H9 (cell line): Measurements from ENCODE around the gene MRPL37. TPM values are rescaled to one million over a fixed set of nuclear protein-coding genes. Genes with fewer than 3 reads are reported as not detected.
A peak's percentile ranks its signal among the peaks of the same experiment; 100 is the strongest.

ENCODE experiments used
- DNase-seq: peaks from one replicate; pipeline ENCODE4 v3.0.0-alpha.2; 2017
- H2AFZ ChIP-seq: one replicate; pipeline ENCODE4 v1.6.1; 2013; ENCODE audit warnings: mild to moderate bottlenecking, low read length, control low read depth, moderate library complexity
- H2AK5ac ChIP-seq: 2 replicates; pipeline ENCODE4 v1.6.1; 2013; ENCODE audit warnings: low read length, control low read depth, mixed read lengths; ENCODE audit not compliant: insufficient read length
- H2BK120ac ChIP-seq: one replicate; pipeline ENCODE4 v1.6.1; 2013; ENCODE audit warnings: low read depth, mild to moderate bottlenecking, low read length, control low read depth, inconsistent platforms; ENCODE audit not compliant: poor library complexity, severe bottlenecking
- H2BK12ac ChIP-seq: 2 replicates; pipeline ENCODE4 v1.6.1; 2013; ENCODE audit warnings: low read length, control low read depth, mixed read lengths, low read depth; ENCODE audit not compliant: insufficient read length
- H2BK15ac ChIP-seq: 2 replicates; pipeline ENCODE4 v1.6.1; 2013; ENCODE audit warnings: low read depth, low read length, control low read depth
- H2BK20ac ChIP-seq: one replicate; pipeline ENCODE4 v1.6.1; 2013; ENCODE audit warnings: low read depth, mild to moderate bottlenecking, low read length, control low read depth, inconsistent platforms; ENCODE audit not compliant: poor library complexity, severe bottlenecking
- H2BK5ac ChIP-seq: 2 replicates; pipeline ENCODE4 v1.6.1; 2013; ENCODE audit warnings: low read length, control low read depth, mixed read lengths; ENCODE audit not compliant: insufficient read length
- H3K14ac ChIP-seq: 2 replicates; pipeline ENCODE4 v1.6.1; 2013; ENCODE audit warnings: low read length, control low read depth; ENCODE audit not compliant: insufficient read depth
- H3K18ac ChIP-seq: 2 replicates; pipeline ENCODE4 v1.6.1; 2013; ENCODE audit warnings: low read depth, mild to moderate bottlenecking, mixed read lengths, low read length, control low read depth; ENCODE audit not compliant: insufficient read length
- H3K23ac ChIP-seq: 2 replicates; pipeline ENCODE4 v1.6.1; 2013; ENCODE audit warnings: low read length, control low read depth, mixed read lengths, low read depth; ENCODE audit not compliant: insufficient read length
- H3K23me2 ChIP-seq: 2 replicates; pipeline ENCODE4 v1.6.1; 2013; ENCODE audit warnings: low read depth, mild to moderate bottlenecking, mixed read lengths, low read length, control low read depth; ENCODE audit not compliant: insufficient read length, poor library complexity, severe bottlenecking
- H3K27ac ChIP-seq: 2 replicates; pipeline ENCODE4 v1.5.1; 2013; ENCODE audit warnings: low read length, control low read depth, mixed read lengths, low read depth; ENCODE audit not compliant: insufficient read length
- H3K27me3 ChIP-seq: 2 replicates; pipeline ENCODE4 v1.6.1; 2013; ENCODE audit warnings: low read length, control low read depth, inconsistent platforms; ENCODE audit not compliant: insufficient read depth
- H3K4ac ChIP-seq: 2 replicates; pipeline ENCODE4 v1.6.1; 2013; ENCODE audit warnings: low read depth, mild to moderate bottlenecking, control low read depth, inconsistent platforms, low read length, moderate library complexity
- H3K4me1 ChIP-seq: 2 replicates; pipeline ENCODE4 v1.6.1; 2013; ENCODE audit warnings: low read length, control low read depth, inconsistent platforms; ENCODE audit not compliant: insufficient read depth
- H3K4me2 ChIP-seq: 2 replicates; pipeline ENCODE4 v1.6.1; 2013; ENCODE audit warnings: low read length, control low read depth, mixed read lengths; ENCODE audit not compliant: insufficient read length, insufficient read depth
- H3K56ac ChIP-seq: 2 replicates; pipeline ENCODE4 v1.6.1; 2013; ENCODE audit warnings: low read depth, mild to moderate bottlenecking, mixed read lengths, low read length, control low read depth; ENCODE audit not compliant: insufficient read length
- H3K79me1 ChIP-seq: 2 replicates; pipeline ENCODE4 v1.6.1; 2013; ENCODE audit warnings: low read depth, mild to moderate bottlenecking, moderate library complexity, low read length, control low read depth, inconsistent platforms; ENCODE audit not compliant: insufficient read depth, poor library complexity, severe bottlenecking
- H3K79me2 ChIP-seq: 2 replicates; pipeline ENCODE4 v1.6.1; 2013; ENCODE audit warnings: low read length, control low read depth, inconsistent platforms; ENCODE audit not compliant: insufficient read depth
- H3K9ac ChIP-seq: 2 replicates; pipeline ENCODE4 v1.6.1; 2013; ENCODE audit warnings: low read length, control low read depth, mixed read lengths; ENCODE audit not compliant: insufficient read length; ENCODE audit errors: extremely low read depth
- H3K9me3 ChIP-seq: one replicate; pipeline ENCODE4 v1.6.1; 2013; ENCODE audit warnings: low read depth, low read length, inconsistent platforms; ENCODE audit not compliant: control insufficient read depth
- H3T11ph ChIP-seq: one replicate; pipeline ENCODE4 v1.6.1; 2013; ENCODE audit warnings: mild to moderate bottlenecking, low read length, control low read depth, inconsistent platforms
- H4K20me1 ChIP-seq: one replicate; pipeline ENCODE4 v1.6.1; 2013; ENCODE audit not compliant: control insufficient read depth, insufficient read length, insufficient read depth
- H4K5ac ChIP-seq: 2 replicates; pipeline ENCODE4 v1.6.1; 2013; ENCODE audit warnings: low read depth, mild to moderate bottlenecking, mixed read lengths, low read length, control low read depth; ENCODE audit not compliant: insufficient read length
- H4K8ac ChIP-seq: replicated peaks from 2 replicates; pipeline ENCODE4 v1.6.1; 2013; ENCODE audit warnings: low read length, control low read depth, mixed read lengths, low read depth; ENCODE audit not compliant: insufficient read length
- H4K91ac ChIP-seq: 2 replicates; pipeline ENCODE4 v1.6.1; 2013; ENCODE audit warnings: low read depth, mild to moderate bottlenecking, moderate library complexity, mixed read lengths, low read length, control low read depth; ENCODE audit not compliant: insufficient read length
- H3K27ac Mint-ChIP-seq, 3 experiments: 2 replicates in 2 of 3; 3 replicates in 1 of 3; pipeline ENCODE4 v1.8.0; 2020 to 2021; ENCODE audit warnings: mixed read lengths in 3 of 3, mild to moderate bottlenecking in 1 of 3, moderate library complexity in 1 of 3
- H3K27me3 Mint-ChIP-seq: 2 replicates; pipeline ENCODE4 v1.8.0; 2021; ENCODE audit warnings: low read depth, mild to moderate bottlenecking, moderate library complexity, mixed read lengths
- H3K36me3 Mint-ChIP-seq, 3 experiments: 2 replicates in 2 of 3; 3 replicates in 1 of 3; pipeline ENCODE4 v1.8.0; 2020 to 2021; ENCODE audit warnings: low read depth in 3 of 3, mixed read lengths in 3 of 3; ENCODE audit not compliant: insufficient read depth in 1 of 3
- H3K4me1 Mint-ChIP-seq, 2 experiments: 2 replicates each; pipeline ENCODE4 v1.8.0; 2020; ENCODE audit warnings: mixed read lengths in 2 of 2
- H3K4me3 Mint-ChIP-seq, 2 experiments: 2 replicates in 1 of 2; 3 replicates in 1 of 2; pipeline ENCODE4 v1.8.0; 2020 to 2021; ENCODE audit warnings: mild to moderate bottlenecking in 2 of 2, mixed read lengths in 2 of 2, moderate library complexity in 1 of 2
- H3K9me3 Mint-ChIP-seq, 2 experiments: 2 replicates in 1 of 2; 3 replicates in 1 of 2; pipeline ENCODE4 v1.8.0; 2020; ENCODE audit warnings: mild to moderate bottlenecking in 2 of 2, mixed read lengths in 2 of 2, moderate library complexity in 1 of 2
- WGBS: extraction: QIAGEN DNeasy Blood & Tissue Kit; methylation state at CpG from one replicate; pipeline ENCODE4 v1.1.7; 2013; ENCODE audit warnings: missing lambda C conversion rate, low lambda C conversion rate, mixed read lengths; ENCODE audit not compliant: insufficient read length; ENCODE audit errors: extremely low coverage; 5-methylcytosine and 5-hydroxymethylcytosine counted together
- total RNA-seq: library from RNA; stranded (reverse); gene quantifications from 2 replicates; pipeline ENCODE4 v1.2.1, GENCODE V29; 2021
- TF ChIP-seq, protein P1 (sequence below): fragments of 200-600 bp; sonication (generic); conservative IDR thresholded peaks from 3 replicates; pipeline ENCODE4 v1.8.0; 2021; ENCODE audit warnings: antibody characterized with exemption, mild to moderate bottlenecking

Gene MRPL37
- total RNA-seq, 1 experiment from 2014 or later: 123 TPM

DNA sequence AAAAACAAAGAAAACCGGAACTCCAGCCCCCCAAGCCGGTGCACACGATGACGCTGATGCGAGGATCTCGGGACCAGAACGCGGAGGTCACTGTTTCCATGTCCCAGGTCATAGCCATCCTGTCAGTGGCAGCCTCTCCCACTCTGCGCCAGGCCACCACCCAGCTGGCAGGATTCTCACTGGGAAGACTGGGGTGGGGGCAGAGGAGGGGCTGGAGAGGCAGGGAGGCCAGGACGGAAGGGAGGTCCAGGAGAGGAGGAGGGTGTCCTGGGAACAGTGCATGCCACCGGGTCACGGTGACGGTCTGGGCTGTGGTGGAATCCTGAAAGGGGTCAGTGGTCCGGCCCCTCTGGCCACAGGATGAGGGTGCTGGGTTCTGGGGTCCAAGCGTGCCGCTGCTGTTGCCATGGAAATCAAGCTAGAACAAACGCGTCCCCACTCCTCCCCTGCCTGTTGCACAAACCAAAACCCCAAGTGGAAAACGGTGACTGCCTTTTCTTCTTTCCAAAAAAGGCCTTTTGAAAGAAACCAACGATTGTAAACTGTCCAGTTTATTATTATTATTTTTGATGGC, 26.1 kb downstream of the MRPL37 start:
- peaks cover 32 to 38% of the 10 kb centered on the region in 2 experiments for H3K4me1 Mint-ChIP-seq
- Histone ChIP-seq H3K23me2 (no peaks in the 10 kb centered on the region), H3T11ph (no peak overlapping the region), H3K23ac (no peak overlapping the region), H2BK12ac (no peak overlapping the region), H3K14ac (no peak overlapping the region), H3K18ac (no peak overlapping the region), H3K9me3 (no peaks in the 10 kb centered on the region), H3K79me1 (no peaks in the 10 kb centered on the region), H2AK5ac (no peak overlapping the region), H3K79me2 (no peaks in the 10 kb centered on the region), H4K20me1 (no peaks in the 10 kb centered on the region), H3K4me1 (no peaks in the 10 kb centered on the region), H3K9ac (no peak overlapping the region), H3K4me2 (no peak overlapping the region), H2AFZ (no peak overlapping the region), H3K4ac (no peak overlapping the region), H3K56ac (no peak overlapping the region), H4K5ac (no peak overlapping the region), H2BK120ac (no peak overlapping the region), H2BK15ac (no peak overlapping the region), H2BK20ac (no peak overlapping the region), H4K91ac (no peak overlapping the region), H3K27ac (no peak overlapping the region), H3K27me3 (no peaks in the 10 kb centered on the region), H4K8ac (no peak overlapping the region), H2BK5ac (no peak overlapping the region)
- H3K27ac Mint-ChIP-seq: 0 out of 7 replicates have a peak overlapping the region, but pooled peaks of 2 of the 3 experiments have one; percentile 19 to 82
- no peaks in the 10 kb centered on the region for H3K9me3 Mint-ChIP-seq
- peaks cover 2% of the 10 kb centered on the region; the same call in 1 of the 2 replicates for H3K27me3 Mint-ChIP-seq
- H3K4me3 Mint-ChIP-seq: no peak overlapping the region
- WGBS: no CpG with 5 or more reads among the region's 20 CpGs
- DNase-seq: no peak
- H3K36me3 Mint-ChIP-seq: peaks cover 7 to 35% (median 26%) of the 10 kb centered on the region in 3 experiments; a peak in 6 of 7 replicates
- TF ChIP-seq, protein P1, sequence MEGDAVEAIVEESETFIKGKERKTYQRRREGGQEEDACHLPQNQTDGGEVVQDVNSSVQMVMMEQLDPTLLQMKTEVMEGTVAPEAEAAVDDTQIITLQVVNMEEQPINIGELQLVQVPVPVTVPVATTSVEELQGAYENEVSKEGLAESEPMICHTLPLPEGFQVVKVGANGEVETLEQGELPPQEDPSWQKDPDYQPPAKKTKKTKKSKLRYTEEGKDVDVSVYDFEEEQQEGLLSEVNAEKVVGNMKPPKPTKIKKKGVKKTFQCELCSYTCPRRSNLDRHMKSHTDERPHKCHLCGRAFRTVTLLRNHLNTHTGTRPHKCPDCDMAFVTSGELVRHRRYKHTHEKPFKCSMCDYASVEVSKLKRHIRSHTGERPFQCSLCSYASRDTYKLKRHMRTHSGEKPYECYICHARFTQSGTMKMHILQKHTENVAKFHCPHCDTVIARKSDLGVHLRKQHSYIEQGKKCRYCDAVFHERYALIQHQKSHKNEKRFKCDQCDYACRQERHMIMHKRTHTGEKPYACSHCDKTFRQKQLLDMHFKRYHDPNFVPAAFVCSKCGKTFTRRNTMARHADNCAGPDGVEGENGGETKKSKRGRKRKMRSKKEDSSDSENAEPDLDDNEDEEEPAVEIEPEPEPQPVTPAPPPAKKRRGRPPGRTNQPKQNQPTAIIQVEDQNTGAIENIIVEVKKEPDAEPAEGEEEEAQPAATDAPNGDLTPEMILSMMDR: no peak
